Measurements from ENCODE around the gene COQ8B. TPM values are rescaled to one million over a fixed set of nuclear protein-coding genes. Genes with fewer than 3 reads are reported as not detected.

Gene COQ8B
- total and polyA plus RNA-seq, 2 donors (not counting 1 experiment from before 2014, with no cell fraction given) = 58.9 to 62.6 TPM

DNA sequence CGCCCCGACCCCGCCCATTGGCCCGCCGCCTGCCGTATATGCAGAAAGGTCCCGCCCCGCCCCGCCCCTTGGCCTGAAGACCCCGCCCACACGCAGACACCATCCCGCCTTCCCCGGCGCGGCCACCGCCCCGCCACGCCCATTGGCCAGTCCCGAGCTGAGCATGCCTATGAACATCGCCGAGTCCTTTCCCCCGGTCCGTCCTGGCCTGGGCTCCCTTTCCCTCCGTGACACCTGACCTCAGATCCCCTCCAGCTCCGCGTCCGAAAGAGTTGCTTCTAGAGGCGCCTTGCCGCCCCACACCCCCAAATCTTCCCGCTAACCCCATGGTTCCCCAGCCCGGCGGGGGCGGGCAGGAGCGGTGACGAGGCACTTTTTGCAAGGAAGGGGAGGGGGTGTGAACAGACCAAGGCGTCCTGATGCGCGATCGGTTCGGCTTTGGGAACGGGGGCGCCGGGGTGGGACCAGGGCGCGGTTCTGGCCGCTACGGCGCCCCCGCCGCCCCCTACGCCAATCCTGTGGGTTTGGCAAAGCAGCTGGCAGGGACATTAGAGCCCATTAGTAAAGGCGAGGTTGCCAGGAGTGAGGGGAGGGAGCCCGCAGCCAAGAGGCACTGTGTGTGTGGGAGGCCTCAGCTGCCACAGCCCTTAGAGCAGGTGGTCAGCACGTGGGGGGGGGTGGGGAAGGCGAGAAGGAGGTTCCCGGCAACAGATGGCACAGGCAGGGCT lies 25.8 kb downstream of the COQ8B start:
- ChIA-PET POLR2A (interaction anchor here (0.9 to 1.4 kb wide), 4 partner anchors 25 to 87 kb away, joined by 3 to 7 read pairs (median 4); partner anchors contain the start of genes ACTMAP, RAB4B and SNRPA), CTCF (interaction anchor here (1.4 to 2.0 kb wide), 3 partner anchors 28 to 129 kb away, joined by 5 to 6 read pairs (median 5); no protein-coding TSS in a partner anchor)
- intact Hi-C loops (cut with micrococcal nuclease) = loop anchor here (1.0 kb wide), 4 partner anchors 24 to 87 kb away; partner anchors contain the start of genes ACTMAP and RAB4B
- H3K4me3 Mint-ChIP-seq = peak overlapping the region; percentile 97
- DNase-seq = peak; percentile 93
- H3K27me3 Mint-ChIP-seq = no peaks in the 10 kb centered on the region
- Histone ChIP-seq H3K79me2 (ENCODE audit: control insufficient read depth, insufficient read depth, low read length) (peaks cover under 1% of the 10 kb centered on the region), H3K4me3 (ENCODE audit: control extremely low read depth in 1 of 5, extremely low read depth in 1 of 5, insufficient read depth in 1 of 5, low read depth in 2 of 5, low read length in 4 of 5) (peak overlapping the region; percentile 26 to 87 (median 62)), H3K9me3 (ENCODE audit: control extremely low read depth in 1 of 3, control insufficient read depth in 2 of 3, insufficient read depth in 1 of 3, low read length in 2 of 3) (no peaks in the 10 kb centered on the region), H3K27me3 (replicated peaks in 1 of 4; ENCODE audit: control extremely low read depth in 1 of 4, control insufficient read depth in 3 of 4, insufficient read depth in 4 of 4, low read length in 3 of 4) (no peaks in the 10 kb centered on the region), H3K4me1 (ENCODE audit: control insufficient read depth in 2 of 2, insufficient read depth in 2 of 2, low read length in 2 of 2) (peaks cover 44 to 51% of the 10 kb centered on the region in 2 donors), H3K4me2 (replicated peaks; ENCODE audit: low read depth, low read length, poor library complexity, severe bottlenecking) (peak overlapping the region; percentile 100), H3K9ac (ENCODE audit: low read length) (peak overlapping the region; percentile 78), H4K20me1 (ENCODE audit: control insufficient read depth, insufficient read depth, low read length, poor library complexity, severe bottlenecking) (no peaks in the 10 kb centered on the region), H3K27ac (ENCODE audit: low read length in 2 of 2) (peak overlapping the region in 1 of 2 donors; percentile 11), H3K36me3 (replicated peaks in 1 of 2; ENCODE audit: control extremely low read depth in 1 of 2, control insufficient read depth in 1 of 2, extremely low read depth in 1 of 2, insufficient read depth in 2 of 2, low read length in 1 of 2) (peaks cover 0 to 16% of the 10 kb centered on the region in 2 experiments), H2AFZ (ENCODE audit: insufficient read depth, low read depth, low read length, poor library complexity, severe bottlenecking) (peak overlapping the region; percentile 85)
- no peaks in the 10 kb centered on the region for H3K9me3 Mint-ChIP-seq (ENCODE audit: insufficient read depth)
- H3K4me1 Mint-ChIP-seq = peaks cover 13% of the 10 kb centered on the region
- no peak for TF ChIP-seq EZH2 (IDR thresholded peaks at IDR 0.05; ENCODE audit: borderline replicate concordance, insufficient read depth, low read depth, low read length, poor library complexity, severe bottlenecking)
- no peak for TF ChIP-seq CTCF (IDR thresholded peaks at IDR 0.05)
- H3K27ac Mint-ChIP-seq = peak overlapping the region; percentile 88
- under 1% methylated on average over 48 of the region's 56 CpGs for WGBS (ENCODE audit: insufficient coverage)
- peak; percentile 74 for ATAC-seq (ENCODE audit: low read depth)
